Spinal cord (tissue), 10 donors: ENCODE measurements around the gene SEC14L2. TPM values are rescaled to one million over a fixed set of nuclear protein-coding genes. Genes with fewer than 3 reads are reported as not detected.

Experiments
- DNase-seq, 6 donors: peaks; one replicate each; pipeline versions ENCODE4 v3.0.0 to v3.0.0-alpha.2; 2013 to 2015; ENCODE audit warnings: low spot score in 6 of 6, low read depth in 4 of 6
- H3K27ac ChIP-seq: one replicate; pipeline ENCODE4 v1.5.1; 2013; ENCODE audit warnings: low read depth, low read length, control low read depth
- H3K27me3 ChIP-seq: one replicate; pipeline ENCODE4 v1.6.1; 2013; ENCODE audit warnings: low read length; ENCODE audit not compliant: control insufficient read depth, insufficient read depth
- H3K36me3 ChIP-seq: one replicate; pipeline ENCODE4 v1.6.1; 2013; ENCODE audit warnings: low read length; ENCODE audit not compliant: control insufficient read depth, insufficient read depth
- H3K4me1 ChIP-seq: one replicate; pipeline ENCODE4 v1.6.1; 2013; ENCODE audit warnings: low read length; ENCODE audit not compliant: control insufficient read depth, insufficient read depth
- H3K4me3 ChIP-seq: one replicate; pipeline ENCODE4 v1.5.1; 2013; ENCODE audit warnings: low read depth, low read length, control low read depth
- H3K9me3 ChIP-seq: one replicate; pipeline ENCODE4 v1.6.1; 2013; ENCODE audit warnings: low read length; ENCODE audit not compliant: control insufficient read depth, insufficient read depth
- WGBS: methylation state at CpG from one replicate; pipeline ENCODE4 v1.1.5; 2013; ENCODE audit warnings: missing lambda C conversion rate; ENCODE audit not compliant: insufficient coverage; 5-methylcytosine and 5-hydroxymethylcytosine counted together
- long read RNA-seq, 4 donors: transcript quantifications; one replicate each; lab custom pipeline, GENCODE V29; 2026
- polyA plus RNA-seq, 2 donors: library from polyadenylated mRNA; unstranded; fragments of 120-200 nt; gene quantifications; one replicate each; pipeline ENCODE4 v1.2.1, GENCODE V29; 2013; ENCODE audit not compliant: insufficient read length in 2 of 2
- total RNA-seq, 2 donors: library from RNA; depleted of rRNA in 1 of 2; stranded (reverse); fragments of 120-200 nt in 1 of 2; fragments of >200 nt in 1 of 2; gene quantifications; one replicate each; pipeline versions ENCODE4 v1.2.3 to v1.2.4, GENCODE V29; 2013 to 2014
- donor health status: healthy.

The SEC14L2 gene
- 10 to 100 TPM; 11.2 to 14.7 TPM for total RNA-seq
- polyA plus RNA-seq, result 10 to 100 TPM; 21.0 to 22.3 TPM
- long read RNA-seq, donor 1, full-length matches to known transcripts, result 7 of 7 reads
- long read RNA-seq, donor 1, partial matches to known transcripts, result 0 of 7 reads
- long read RNA-seq, donor 1, other reads (novel, unspliced or antisense), result 0 of 7 reads
- long read RNA-seq, donor 2, full-length matches to known transcripts, result 1 of 1 reads
- long read RNA-seq, donor 2, partial matches to known transcripts, result 0 of 1 reads
- long read RNA-seq, donor 2, other reads (novel, unspliced or antisense), result 0 of 1 reads
- long read RNA-seq, donor 3, full-length matches to known transcripts, result 3 of 3 reads
- long read RNA-seq, donor 3, partial matches to known transcripts, result 0 of 3 reads
- long read RNA-seq, donor 3, other reads (novel, unspliced or antisense), result 0 of 3 reads
- long read RNA-seq, donor 4, full-length matches to known transcripts, result 1 of 8 reads
- long read RNA-seq, donor 4, partial matches to known transcripts, result 7 of 8 reads
- long read RNA-seq, donor 4, other reads (novel, unspliced or antisense), result 0 of 8 reads

GRCh38 chr22:30396871-30397655, at the start of gene SEC14L2:
Gene SEC14L2 (plus strand): TSS chr22:30397018. CDS start chr22:30397117, 99 bp downstream.
- under 1% methylated on average over 56 of the region's 56 CpGs for WGBS
- Histone ChIP-seq H3K9me3 (no peaks in the 10 kb centered on the region), H3K4me3 (peak within 1 kb of the TSS; percentile 66), H3K36me3 (peaks cover 13% of the 10 kb centered on the region), H3K27me3 (no peaks in the 10 kb centered on the region), H3K27ac (peak within 1 kb of the TSS; percentile 57), H3K4me1 (peaks cover 44% of the 10 kb centered on the region)
- peak in 2 of 6 donors; percentile 84 for DNase-seq

- no peak overlapping the region for H3K27ac ChIP-seq
- WGBS, result 72% methylated on average over 3 of the region's 5 CpGs
Measured at GRCh38 chr22:30347255-30347892, 49.4 kb upstream of the SEC14L2 start.

GRCh38 chr22:30348404-30348803, 48.4 kb upstream of the SEC14L2 start:
- no peaks in the 10 kb centered on the region for H3K27me3 ChIP-seq
- no peaks in the 10 kb centered on the region for H3K9me3 ChIP-seq
- no peak overlapping the region for H3K4me3 ChIP-seq
- no peak for DNase-seq
- 100% methylated on average over 2 of the region's 4 CpGs for WGBS
- H3K27ac ChIP-seq, result no peak overlapping the region
- H3K36me3 ChIP-seq, result peaks cover 71% of the 10 kb centered on the region
- no peaks in the 10 kb centered on the region for H3K4me1 ChIP-seq

More at GRCh38 chr22:30347255-30347892, 49.4 kb upstream of the SEC14L2 start:
- Histone ChIP-seq H3K4me3 (no peak overlapping the region), H3K9me3 (no peaks in the 10 kb centered on the region), H3K27me3 (no peaks in the 10 kb centered on the region), H3K36me3 (peaks cover 72% of the 10 kb centered on the region), H3K4me1 (peaks cover 1% of the 10 kb centered on the region)
- no peak for DNase-seq

GRCh38 chr22:30348809-30349208, 48.0 kb upstream of the SEC14L2 start:
- Histone ChIP-seq H3K27me3 (no peaks in the 10 kb centered on the region), H3K4me1 (no peaks in the 10 kb centered on the region), H3K4me3 (no peak overlapping the region), H3K36me3 (peaks cover 70% of the 10 kb centered on the region), H3K27ac (no peak overlapping the region), H3K9me3 (no peaks in the 10 kb centered on the region)
- DNase-seq, result no peak
- WGBS, result 98% methylated on average over 4 of the region's 4 CpGs

- Histone ChIP-seq H3K4me1 (peaks cover 15% of the 10 kb centered on the region), H3K4me3 (no peak overlapping the region), H3K9me3 (no peaks in the 10 kb centered on the region), H3K27ac (no peak overlapping the region), H3K27me3 (no peaks in the 10 kb centered on the region), H3K36me3 (peaks cover 57% of the 10 kb centered on the region)
- 100% methylated on average over 3 of the region's 3 CpGs for WGBS
- no peak for DNase-seq
Measured at GRCh38 chr22:30351226-30351625, 45.6 kb upstream of the SEC14L2 start.

GRCh38 chr22:30354644-30355043, 42.2 kb upstream of the SEC14L2 start:
- WGBS, result 100% methylated on average over 1 of the region's 5 CpGs
- Histone ChIP-seq H3K9me3 (no peaks in the 10 kb centered on the region), H3K36me3 (peaks cover 33% of the 10 kb centered on the region), H3K4me1 (peaks cover 26% of the 10 kb centered on the region), H3K27ac (no peak overlapping the region), H3K27me3 (no peaks in the 10 kb centered on the region), H3K4me3 (no peak overlapping the region)
- DNase-seq, result no peak

GRCh38 chr22:30356449-30357235, 40.2 kb upstream of the SEC14L2 start, which contains the start of the genes CCDC157 and SF3A1:
Gene CCDC157 (plus strand): TSS chr22:30357007. CDS start chr22:30366001, 8,994 bp downstream.
Gene SF3A1 (minus strand): TSS chr22:30356894. CDS start chr22:30356792, 102 bp downstream.
- Histone ChIP-seq H3K9me3 (no peaks in the 10 kb centered on the region), H3K27ac (peak within 1 kb of the TSS; percentile 86), H3K36me3 (peaks cover 20% of the 10 kb centered on the region), H3K4me3 (peak within 1 kb of the TSS; percentile 91), H3K27me3 (no peaks in the 10 kb centered on the region), H3K4me1 (peaks cover 26% of the 10 kb centered on the region)
- under 1% methylated on average over 91 of the region's 91 CpGs for WGBS
- DNase-seq, result peak; percentile 79 to 97 (median 86)

GRCh38 chr22:30357236-30357570, 39.6 kb upstream of the SEC14L2 start:
- peak overlapping the region; percentile 91 for H3K4me3 ChIP-seq
- peaks cover 20% of the 10 kb centered on the region for H3K36me3 ChIP-seq
- no peaks in the 10 kb centered on the region for H3K27me3 ChIP-seq
- no peak overlapping the region for H3K27ac ChIP-seq
- WGBS, result 2% methylated on average over 9 of the region's 9 CpGs
- DNase-seq, result no peak
- peaks cover 26% of the 10 kb centered on the region for H3K4me1 ChIP-seq
- H3K9me3 ChIP-seq, result no peaks in the 10 kb centered on the region
